HG03457 (cell line): ENCODE data around the gene APOBEC4.
"Not testable (repeated sequence)": the region's sequence is repeated elsewhere in the genome, so short reads cannot be mapped to it uniquely, and the experiment has no call there.

ENCODE experiments used
- ATAC-seq: cut with Tn5 transposase; IDR thresholded peaks from one replicate; pipeline ENCODE4 v1.9.1; 2021; ENCODE audit warnings: moderate number of reproducible peaks; ENCODE audit not compliant: unreplicated experiment

The APOBEC4 gene

DNA sequence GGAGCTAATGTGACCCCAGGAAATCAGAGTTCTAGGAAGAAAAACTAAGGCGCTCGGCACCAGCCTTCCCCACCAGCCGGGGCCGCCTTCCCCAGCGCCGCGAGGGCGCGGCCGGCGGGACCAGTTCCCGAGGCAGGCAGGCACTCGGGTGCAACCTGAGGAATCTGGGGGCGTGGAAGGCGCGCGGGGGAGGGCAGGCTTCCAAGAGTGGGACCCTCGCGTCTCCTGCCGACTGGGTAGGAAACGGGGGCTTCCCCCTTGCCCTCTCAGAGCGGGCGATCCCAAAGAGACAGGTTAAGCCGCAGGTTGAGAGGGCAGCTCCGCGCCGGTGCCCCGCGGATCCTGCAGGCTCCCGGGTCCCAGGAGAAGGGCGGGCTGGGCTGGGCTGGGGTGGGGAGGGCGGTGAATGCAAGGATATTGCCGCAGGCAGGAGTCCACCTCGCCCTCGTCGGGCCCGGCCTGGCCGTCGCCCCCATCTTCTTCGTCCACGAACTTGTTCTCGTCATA is 18.0 kb downstream of the APOBEC4 start:
- ATAC-seq = no peak

DNA sequence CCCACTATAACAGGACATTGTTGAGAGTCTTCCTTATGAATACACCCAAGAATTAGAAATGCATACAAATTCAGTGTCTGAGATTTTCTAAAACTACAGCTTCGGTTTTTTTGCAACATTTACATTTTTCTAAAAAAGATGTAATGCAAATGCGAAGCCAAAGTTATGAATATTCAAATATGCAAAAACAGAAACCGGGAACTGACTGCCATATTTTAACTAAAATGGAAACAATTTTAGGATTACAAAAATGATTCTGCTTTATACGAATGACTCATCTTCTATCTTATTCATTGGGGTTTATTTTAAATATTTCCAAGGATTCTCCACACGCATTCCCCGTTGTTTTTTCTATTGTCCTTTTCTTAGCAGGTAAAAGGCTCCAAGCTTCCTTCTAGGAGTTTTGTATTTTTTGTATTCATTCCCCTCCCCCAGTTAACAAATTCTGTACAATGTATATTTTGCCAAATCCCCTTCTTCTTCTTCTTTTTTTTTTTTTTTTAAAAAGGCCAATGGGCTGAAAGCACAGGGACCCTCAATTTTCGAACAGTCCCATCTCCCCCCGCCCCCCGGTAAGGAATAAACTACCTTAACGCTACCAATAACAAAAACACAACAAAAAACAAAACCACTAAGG is 18.6 kb downstream of the APOBEC4 start:
- no peak for ATAC-seq

DNA sequence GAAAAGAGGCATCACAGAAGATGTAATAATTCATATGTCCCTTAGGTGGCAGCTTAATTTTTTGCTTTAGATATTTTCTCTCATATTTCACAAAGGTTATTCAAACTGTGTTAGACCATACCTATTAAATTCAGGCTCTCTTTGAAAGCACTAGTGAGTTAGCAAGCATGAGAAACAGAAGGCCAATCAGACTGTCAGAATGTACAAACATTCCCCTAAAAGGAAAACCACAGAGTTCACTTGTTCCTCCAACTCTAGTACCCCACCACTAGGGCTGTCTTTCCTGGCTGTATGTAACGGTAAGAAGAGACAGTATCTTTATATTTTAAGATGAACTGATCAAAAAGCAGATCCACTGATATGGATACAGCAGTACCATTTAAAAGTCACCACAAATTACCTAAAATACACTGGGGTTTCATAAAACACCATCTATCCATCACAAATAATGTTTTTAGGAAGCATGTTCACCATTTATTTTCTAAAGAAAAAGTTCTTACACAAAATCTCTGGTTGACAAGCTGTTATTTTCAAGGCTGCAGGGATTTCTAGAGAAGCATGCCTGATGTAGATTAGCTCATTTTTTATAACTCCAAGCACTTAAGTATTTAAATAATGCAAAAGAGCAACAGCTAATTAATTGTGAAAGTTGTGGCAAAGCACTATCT is 19.3 kb downstream of the APOBEC4 start:
- peak; percentile 38 for ATAC-seq

DNA sequence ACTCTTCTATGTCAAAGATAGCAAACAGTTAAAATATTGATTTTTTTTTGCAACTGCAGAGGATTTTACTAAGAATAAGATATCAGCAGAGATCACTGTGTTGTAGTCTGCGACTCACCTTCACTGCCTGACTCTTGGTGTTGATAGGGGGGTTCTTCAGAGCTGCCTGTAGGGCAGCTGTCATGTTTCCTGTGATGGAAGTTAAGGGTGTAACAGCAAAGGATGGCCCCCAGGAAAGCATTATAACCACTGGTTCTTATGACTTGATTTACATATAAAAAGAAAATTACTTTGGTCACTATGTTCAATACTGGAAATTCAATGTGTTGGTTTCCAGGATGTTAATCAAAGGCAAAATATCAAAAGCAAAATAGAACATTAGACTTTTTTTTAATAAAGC is 20.2 kb downstream of the APOBEC4 start:
- no peak for ATAC-seq

DNA sequence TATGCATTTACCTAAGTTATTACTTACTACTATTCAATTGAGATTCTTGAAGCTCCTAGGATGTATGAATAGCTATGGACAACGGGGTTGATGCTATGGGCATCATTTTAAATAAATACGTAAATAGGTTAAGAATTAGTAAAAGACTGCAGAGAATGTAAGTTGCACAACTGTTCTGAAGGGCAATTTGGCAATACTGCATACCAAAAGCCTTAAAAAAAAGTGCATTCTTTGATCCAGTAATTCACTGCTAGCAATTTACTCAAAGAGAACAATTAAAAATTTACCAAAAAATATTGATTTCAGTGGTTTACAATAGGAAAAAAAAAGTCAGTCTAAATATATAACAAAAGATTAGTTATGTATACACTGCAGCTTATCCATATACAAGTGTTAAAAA is 21.0 kb downstream of the APOBEC4 start:
- no peak for ATAC-seq

DNA sequence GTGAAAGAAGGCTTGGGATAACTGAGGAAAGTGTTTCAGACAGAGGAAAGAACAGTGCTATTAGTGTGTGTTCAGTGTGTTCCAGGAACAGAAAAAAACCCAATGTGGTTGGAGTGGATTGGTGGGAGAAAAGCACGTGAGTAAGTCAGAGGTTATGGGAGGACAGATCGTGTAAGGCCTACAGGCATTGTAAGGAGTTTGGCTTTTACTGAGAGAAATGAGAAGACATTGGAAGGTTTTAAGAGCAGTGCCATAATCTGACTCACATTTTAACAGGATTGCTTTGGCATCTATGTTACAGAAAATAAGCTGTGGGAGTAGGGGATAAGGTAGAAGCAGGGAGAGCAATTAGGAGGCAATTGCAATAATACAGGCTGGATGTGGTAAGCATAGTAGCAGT is 22.4 kb downstream of the APOBEC4 start:
- ATAC-seq = no peak

DNA sequence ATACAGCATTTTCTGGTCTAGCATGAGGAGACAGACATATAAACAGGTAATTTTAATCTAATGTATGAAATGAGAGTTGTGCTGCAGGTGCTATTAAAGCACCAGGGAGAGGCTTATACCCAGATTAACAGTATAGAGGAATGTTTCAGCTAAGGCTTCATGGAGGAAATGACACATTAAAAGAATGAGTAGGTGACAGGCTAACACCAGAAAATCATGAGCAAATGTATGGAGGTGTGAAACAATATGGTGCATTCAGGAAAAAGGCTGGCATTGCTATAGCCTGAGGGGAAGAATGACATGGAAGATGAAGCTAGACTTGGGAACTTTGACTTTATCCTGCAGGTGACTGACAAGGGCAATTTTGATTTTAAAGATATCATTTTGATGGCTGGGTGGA is 24.6 kb downstream of the APOBEC4 start:
- no peak for ATAC-seq

DNA sequence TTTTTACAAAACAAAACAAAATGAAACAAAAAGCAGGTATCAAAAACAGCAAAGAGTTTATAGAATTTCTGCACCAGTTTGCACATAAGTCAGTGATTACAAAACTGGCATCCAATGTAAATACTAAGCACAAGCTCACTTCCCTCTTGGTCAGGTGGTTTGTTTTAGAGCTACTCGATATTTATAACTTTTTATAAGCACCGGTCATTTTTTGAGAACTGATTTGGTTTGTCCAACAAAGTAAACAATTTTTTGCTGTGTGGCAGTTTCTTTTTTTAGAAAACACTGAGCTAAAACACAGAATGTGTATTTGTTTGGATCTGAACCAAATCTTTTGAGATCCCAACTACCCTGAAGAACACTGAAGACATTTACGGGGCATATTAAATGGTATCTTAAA is 26.9 kb downstream of the APOBEC4 start:
- ATAC-seq = not testable (repeated sequence)

DNA sequence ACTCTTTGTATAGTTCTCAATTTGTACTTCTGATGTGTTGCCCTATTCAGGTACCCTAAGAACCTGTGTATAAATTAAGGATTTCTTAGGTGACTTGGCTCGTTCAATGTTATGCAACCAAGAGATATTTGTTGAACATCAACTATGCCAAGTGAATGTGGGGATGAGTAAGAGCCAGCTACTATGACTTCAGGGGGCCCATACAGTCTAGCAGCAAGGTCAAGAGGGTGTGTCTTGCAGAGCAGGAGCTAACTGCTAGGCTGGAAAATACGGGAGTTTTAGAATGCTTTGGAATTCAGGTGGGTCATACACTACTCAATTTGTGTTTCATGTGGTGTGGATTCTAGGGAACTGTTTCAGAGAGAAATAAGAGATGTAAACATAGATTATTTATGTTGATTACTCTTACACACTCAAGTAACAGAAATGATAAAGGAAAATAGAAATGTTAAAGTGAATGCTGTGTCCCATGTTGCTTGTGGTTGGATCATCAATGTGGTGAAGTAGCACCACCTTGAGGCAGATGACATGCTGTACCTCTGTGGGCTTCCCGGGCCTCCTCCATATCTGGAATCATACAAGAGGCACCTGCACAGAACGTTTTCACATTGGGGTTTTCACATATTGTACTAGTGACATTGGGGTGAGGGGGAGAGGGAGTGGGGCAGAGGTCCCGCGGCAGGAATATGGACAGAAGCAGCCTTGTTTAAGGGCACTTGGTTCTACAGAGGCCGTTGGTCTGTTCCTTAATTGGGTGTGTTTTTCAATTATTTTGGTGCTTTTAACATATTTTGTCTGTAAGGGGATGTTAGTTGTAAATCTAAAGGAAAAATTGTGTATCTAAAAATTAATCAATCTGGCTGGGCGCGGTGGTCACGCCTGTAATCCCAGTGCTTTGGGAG is 30.0 kb downstream of the APOBEC4 start:
- no peak for ATAC-seq

DNA sequence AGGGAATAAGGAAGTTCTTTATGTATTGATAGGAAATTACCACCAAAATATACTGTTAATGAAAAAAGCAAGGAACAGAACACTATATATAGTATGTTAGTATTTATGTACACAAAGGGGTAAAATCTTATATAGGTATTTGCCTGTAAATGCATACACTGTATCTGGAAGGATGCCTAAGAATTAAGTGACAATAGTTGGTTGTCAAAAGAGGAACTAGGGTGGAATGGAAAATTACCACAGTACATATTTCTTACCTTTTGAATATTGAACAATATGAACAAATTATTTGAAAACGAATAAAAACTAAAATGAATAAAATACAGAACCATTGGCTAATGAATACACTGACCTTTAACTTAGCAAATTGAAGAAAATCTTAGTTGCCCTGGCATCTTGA is 31.1 kb downstream of the APOBEC4 start:
- no peak for ATAC-seq

DNA sequence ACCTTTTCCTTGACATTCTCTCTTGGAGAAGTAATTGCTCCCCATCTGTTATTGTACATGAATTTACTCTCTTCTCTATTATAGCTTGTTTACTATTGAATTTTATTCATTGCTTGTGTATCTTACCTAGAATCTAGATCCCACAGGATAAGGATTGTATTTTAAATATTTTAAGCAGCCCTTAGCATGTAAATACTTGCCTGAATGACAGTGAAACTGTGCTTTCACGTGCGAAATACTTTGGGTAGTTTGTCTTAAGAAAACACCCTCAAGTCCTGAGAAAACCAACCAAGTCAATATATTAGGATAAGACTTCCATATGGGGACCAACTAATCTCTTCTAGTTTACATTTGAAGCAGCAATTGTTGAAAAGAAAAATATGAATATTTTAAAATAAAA is 32.8 kb downstream of the APOBEC4 start:
- no peak for ATAC-seq

DNA sequence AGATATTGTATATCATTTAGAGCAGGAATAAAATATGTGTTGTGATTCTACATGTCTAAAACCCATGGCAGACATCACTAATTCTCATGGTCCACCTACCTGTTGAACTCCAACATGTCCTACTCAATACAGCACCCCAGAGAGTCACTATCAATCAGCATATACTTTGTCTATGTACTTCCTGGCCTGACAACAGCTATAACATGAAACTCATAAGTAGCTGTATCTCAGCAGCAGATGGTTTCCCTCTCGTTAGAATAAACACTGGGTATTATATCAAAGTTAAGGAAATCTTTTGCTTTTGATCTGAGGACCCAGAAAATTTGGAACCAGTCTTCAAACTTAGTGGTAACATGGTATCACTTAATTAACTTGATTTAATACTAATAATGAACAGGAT is 33.3 kb downstream of the APOBEC4 start:
- no peak for ATAC-seq

DNA sequence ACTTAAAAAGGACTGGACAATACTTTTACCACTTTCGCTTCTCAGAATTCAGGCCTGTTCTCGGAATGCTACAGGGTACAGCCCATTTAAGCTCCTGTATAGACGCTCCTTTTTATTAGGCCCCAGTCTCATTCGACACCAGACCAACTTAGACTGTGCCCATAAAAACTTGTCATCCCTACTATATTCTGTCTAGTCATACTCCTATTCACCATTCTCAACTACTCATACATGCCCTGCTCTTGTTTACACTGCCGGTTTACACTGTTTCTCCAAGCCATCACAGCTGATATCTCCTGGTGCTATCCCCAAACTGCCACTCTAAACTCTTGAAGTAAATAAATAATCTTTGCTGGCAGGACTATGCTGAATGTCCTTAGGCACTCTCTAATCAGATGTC is 34.9 kb downstream of the APOBEC4 start:
- ATAC-seq = not testable (repeated sequence)

DNA sequence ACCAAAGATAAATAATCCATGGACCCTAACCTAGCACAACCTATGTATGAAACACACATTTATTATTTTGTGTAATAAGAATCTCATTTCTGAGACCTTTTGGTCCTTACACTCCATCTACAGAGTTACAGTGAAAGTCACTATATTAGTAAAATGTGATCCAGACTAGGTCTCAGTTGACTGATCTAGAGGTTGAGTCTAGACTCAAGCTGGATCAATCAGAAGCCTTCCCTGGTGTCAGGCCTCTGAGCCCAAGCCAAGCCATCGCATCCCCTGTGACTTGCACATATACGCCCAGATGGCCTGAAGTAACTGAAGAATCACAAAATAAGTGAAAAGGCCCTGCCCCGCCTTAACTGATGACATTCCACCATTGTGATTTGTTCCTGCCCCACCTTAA is 40.1 kb downstream of the APOBEC4 start:
- not testable (repeated sequence) for ATAC-seq

DNA sequence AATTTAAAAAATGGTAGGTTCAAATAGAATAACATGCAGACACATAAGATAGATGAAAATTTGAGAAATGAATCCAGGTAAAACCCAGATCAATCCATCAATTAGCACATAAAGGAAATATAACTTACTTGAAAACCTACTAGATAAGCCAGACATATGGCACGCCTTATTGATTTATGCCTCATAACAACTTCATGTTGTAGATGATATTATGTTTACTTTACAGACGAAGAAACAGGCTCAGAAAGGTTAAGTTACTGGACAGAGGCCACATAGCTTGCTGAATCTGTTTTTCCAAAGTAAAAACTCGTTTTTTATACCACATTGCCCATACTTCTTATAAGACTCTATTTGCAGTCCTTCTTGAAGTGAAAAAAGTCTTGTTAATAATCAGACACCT is 40.7 kb downstream of the APOBEC4 start:
- no peak for ATAC-seq

DNA sequence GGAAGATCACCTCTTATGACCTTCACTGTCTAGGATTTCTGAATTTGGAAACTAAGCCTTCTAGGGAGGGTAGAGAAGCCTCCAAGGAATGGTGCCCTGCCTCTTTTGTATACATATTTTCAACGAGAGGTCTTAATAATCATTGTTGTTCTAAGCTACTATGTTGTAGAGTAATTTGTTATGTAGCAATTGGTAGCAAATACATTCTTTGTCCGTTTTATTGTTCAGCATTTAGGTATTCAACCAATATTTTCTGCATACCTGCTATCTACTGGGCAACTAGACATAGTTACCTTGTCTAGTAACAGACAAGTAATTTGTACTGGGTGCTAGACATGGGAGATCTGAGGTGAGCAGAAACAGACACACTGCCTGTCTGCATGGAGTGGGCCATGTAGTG is 42.1 kb downstream of the APOBEC4 start:
- no peak for ATAC-seq

DNA sequence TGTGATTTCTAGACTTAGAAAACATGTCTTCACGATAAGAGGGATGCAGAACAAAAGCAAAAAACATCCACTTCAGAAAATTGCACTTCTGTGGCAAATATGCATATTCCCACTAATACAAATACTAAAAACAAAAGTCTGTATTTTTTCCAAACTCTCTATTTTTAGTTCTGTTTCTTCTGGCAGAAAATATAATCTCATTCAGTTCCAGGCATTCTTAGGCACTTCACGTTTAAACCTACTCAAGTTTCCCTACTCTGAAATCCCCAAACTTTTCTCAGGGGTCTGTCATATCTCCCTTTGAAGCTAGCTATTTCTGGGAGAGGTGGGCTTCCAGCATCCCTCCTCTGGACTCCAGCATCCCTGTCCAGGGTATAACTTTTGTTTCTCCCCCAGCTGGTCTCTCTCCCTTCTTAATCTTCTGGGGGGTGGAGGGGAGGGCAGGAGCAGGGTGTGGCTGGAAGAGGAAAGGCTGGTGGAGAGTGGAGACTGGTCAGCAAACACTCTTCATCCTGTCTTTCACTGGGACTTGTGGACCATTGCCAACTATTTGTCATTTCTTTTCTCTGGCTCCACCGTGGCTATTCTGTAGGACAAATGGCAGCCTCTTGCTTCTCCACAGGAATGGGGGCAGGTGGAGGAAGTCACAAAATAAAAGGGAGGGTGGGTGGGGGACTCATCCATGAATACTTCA is 43.2 kb downstream of the APOBEC4 start:
- no peak for ATAC-seq

DNA sequence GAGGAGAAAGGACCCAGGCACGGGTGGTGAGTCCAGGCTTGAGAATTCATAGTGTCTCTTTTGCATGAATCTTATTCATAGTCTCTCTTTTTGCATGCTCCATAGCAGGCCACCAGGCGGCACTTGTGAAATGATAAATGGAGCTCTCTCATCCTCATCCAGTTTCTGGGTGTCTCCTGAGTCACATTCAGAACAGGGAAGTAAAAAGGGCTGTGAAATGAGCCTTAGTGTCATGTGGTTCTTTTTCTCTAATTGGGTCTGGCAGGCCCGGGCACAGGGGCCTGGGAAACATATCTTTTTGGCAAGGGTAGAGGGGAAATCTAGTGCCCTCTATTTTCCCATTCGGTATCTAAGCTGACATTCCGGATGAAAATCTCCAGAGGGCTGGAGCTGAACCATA is 43.8 kb downstream of the APOBEC4 start:
- ATAC-seq = no peak

DNA sequence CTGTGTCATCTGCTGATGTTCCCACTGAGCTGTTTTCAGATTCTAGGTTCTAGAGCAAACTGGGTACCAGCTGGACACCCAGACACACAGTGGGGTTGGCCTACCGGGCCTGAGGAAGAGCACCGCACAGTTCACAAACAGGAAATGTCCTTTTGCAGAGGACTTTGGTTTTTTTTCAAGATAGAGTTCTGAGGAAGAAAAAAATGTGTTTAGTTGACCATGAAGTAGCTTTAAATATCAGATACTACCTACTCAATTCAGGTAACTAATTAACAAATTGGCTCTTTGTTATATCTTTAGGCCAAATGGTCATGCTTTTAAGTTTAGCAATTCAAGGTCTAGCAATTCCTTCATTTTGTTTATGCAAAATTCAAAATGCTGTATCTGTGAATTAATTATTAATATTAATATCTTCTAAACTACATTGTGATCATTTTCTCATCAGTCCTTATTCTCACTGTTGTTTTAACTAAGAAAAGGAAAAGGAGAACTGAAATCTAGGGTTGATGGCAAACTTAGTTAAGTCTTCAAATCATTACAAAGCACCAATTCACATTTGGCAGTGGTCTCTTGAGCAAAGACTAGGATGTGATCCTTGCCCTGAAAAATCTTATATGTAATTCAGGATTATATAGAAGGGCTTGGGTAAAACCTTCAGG is 45.7 kb downstream of the APOBEC4 start:
- ATAC-seq = peak; percentile 37

DNA sequence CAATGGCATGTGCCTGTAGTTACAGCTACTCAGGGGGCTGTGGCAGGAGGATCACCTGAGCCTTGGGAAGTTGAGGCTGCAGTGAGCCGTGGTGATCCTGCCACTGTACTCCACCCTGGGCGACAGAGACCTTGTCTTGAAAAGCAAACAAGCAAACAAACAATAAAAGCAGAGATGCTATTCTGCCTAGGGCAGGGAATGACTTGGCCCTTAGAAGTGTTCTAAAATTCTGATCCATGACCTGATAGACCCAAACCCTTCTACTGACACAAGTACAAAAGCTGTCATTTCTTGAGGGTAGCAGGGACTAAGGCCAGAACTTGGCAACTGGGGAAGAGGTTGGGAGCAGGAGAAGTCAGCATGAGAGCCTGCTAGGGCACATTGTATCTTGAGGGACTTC is 47.2 kb downstream of the APOBEC4 start:
- ATAC-seq = no peak

DNA sequence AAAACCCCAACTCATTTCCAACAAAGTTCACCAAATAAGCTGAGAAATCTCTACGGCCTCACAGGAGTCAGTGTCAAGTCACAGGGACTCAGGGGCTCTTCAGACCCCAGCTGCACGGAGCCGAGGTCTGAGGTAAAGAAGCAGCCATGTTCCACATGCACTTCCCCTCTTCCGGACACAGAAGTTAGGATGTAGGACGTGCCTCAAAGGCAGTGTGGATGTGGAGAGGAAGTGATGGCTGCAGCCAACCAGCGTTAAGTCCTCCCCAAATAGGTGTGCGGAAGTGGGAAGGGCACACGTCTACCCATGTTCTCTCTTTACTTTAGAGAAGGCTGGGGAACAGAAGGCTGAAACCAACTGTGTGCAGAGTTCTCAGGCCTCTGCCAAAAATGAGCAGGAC is 48.3 kb downstream of the APOBEC4 start:
- ATAC-seq = no peak
